Muscle layer of duodenum (tissue), 2 donors: ENCODE data around the gene RIMBP3C.
"Not testable (repeated sequence)": the region's sequence is repeated elsewhere in the genome, so short reads cannot be mapped to it uniquely, and the experiment has no call there.

Experiments
- H3K27ac ChIP-seq: one replicate; pipeline ENCODE4 v1.7.0; 2013; ENCODE audit warnings: mild to moderate bottlenecking, low read length
- H3K27me3 ChIP-seq: one replicate; pipeline ENCODE4 v1.7.0; 2013; ENCODE audit warnings: low read depth, mild to moderate bottlenecking, control low read depth, low read length
- H3K36me3 ChIP-seq, 2 donors: one replicate each; pipeline ENCODE4 v1.7.0; 2013; ENCODE audit warnings: low read length in 2 of 2, control low read depth in 1 of 2, mild to moderate bottlenecking in 1 of 2; ENCODE audit not compliant: insufficient read depth in 2 of 2, control insufficient read depth in 1 of 2
- H3K4me1 ChIP-seq, 2 donors: one replicate each; pipeline ENCODE4 v1.7.0; 2013; ENCODE audit warnings: low read length in 2 of 2, mild to moderate bottlenecking in 2 of 2, control low read depth in 1 of 2, moderate library complexity in 1 of 2; ENCODE audit not compliant: insufficient read depth in 2 of 2, control insufficient read depth in 1 of 2
- H3K4me3 ChIP-seq, 2 donors: one replicate each; pipeline ENCODE4 v1.7.0; 2013; ENCODE audit warnings: low read length in 2 of 2, low read depth in 1 of 2, mild to moderate bottlenecking in 1 of 2
- H3K9me3 ChIP-seq, 2 donors: one replicate each; pipeline ENCODE4 v1.7.0; 2013; ENCODE audit warnings: low read length in 2 of 2, control low read depth in 1 of 2, mild to moderate bottlenecking in 1 of 2; ENCODE audit not compliant: control insufficient read depth in 1 of 2
- donor health status: healthy.

RIMBP3C gene

DNA sequence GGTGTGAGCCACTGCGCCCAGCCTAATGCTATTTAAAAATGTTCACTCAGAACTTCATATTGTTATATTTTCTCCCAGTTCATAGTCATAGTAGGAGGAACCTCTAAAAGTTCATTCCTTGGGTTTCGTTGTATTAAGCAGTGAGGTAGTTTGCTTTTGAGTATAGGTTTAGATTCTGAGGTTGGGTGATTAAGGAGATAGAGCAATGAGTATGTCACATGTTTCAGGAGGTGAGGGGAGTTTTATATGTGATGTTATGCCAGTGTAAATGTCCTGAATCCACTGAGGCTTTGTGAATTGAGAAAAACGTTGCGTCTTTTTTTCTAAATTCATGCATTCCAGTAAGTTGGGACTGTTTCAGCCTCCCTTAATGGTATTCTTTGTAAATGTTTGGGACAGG is 20.4 kb upstream of the RIMBP3C start:
- no peak overlapping the region for H3K27ac ChIP-seq
- H3K4me3 ChIP-seq, result no peak overlapping the region
- no peaks in the 10 kb centered on the region for H3K27me3 ChIP-seq
- peaks cover 15 to 59% of the 10 kb centered on the region in 2 donors for H3K4me1 ChIP-seq
- H3K9me3 ChIP-seq, result no peaks in the 10 kb centered on the region
- peaks cover 0 to 5% of the 10 kb centered on the region in 2 donors for H3K36me3 ChIP-seq

DNA sequence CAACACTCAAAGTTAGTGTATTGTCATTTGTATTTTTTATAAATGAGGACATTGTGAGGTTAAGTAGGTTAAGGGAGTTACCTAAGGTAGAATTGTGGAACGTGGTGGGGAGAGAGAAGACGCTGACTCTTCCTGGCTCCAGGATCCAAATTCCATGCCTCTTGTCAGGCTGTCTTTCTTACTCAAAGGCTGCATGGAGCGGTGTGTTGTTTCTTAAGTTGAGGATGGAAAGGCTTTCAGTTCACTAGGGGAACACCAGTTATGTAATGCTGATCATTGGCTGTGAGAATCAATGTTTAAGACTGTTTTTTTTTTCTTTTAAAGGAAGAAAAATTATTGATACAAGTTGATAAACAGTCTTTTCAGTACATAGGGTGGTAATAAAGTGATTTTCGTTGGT is 19.1 kb upstream of the RIMBP3C start:
- no peaks in the 10 kb centered on the region for H3K27me3 ChIP-seq
- H3K9me3 ChIP-seq, result no peaks in the 10 kb centered on the region
- H3K36me3 ChIP-seq, result peaks cover 0 to 5% of the 10 kb centered on the region in 2 donors
- peaks cover 15 to 59% of the 10 kb centered on the region in 2 donors for H3K4me1 ChIP-seq
- no peak overlapping the region for H3K4me3 ChIP-seq
- no peak overlapping the region for H3K27ac ChIP-seq

DNA sequence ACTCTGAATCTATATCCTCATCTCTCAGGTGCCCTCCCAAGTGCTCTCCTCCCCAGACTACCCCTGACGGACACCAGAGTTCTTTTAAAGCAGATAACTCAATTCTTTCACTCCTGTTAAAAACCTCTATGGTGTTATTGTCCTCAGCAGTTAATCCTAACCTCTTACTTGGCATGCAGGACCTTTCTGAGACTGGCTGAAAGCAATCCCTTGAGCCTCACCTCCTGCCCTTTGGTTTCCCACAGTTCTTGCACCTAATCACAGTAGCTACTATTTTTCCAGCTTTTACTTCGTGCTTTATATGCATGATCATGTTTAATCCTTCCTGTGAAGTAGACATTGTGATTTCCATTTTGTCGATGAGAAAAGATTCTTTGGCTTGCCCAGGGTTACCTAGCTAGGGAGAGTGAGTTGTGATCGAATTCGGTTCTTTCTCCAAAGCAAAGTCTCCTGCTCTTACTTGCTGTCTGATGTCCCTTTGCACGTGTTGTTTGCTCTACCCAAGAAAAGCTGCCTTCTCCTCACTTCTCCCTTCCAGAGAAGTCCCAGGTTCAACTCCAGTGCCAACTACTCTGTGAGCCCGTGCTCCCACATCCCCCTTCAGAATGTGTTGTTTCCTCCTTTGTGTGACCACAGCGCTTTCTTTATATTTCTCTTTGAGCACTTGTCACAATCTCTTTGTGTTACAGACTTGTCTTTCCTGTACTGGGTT is 18.4 kb upstream of the RIMBP3C start:
- Histone ChIP-seq H3K27me3 (no peaks in the 10 kb centered on the region), H3K36me3 (peaks cover 0 to 5% of the 10 kb centered on the region in 2 donors), H3K4me3 (peak overlapping the region; percentile 31 to 88), H3K27ac (no peak overlapping the region), H3K9me3 (no peaks in the 10 kb centered on the region), H3K4me1 (peaks cover 15 to 59% of the 10 kb centered on the region in 2 donors)

DNA sequence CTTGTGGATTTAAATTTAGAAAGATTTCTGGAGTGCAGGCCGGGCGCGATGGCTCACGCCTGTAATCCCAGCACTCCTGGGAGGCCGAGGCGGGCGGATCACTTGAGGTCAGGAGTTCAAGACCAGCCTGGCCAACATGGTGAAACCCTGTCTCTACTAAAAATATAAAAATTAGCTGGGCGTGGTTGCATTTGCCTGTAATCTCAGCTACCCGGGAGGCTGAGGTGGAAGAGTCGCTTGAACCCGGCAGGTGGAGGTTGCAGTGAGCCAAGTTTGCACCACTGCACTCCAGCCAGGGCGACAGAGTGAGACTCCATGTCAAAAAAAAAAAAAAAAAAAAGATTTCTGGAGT is 17.8 kb upstream of the RIMBP3C start:
- not testable (repeated sequence) for H3K36me3 ChIP-seq, H3K27me3 ChIP-seq, H3K9me3 ChIP-seq
- peak overlapping the region; percentile 94 for H3K27ac ChIP-seq
- peak overlapping the region; percentile 88 to 92 for H3K4me3 ChIP-seq
- H3K4me1 ChIP-seq, result peaks cover 11 to 54% of the 10 kb centered on the region in 2 donors

DNA sequence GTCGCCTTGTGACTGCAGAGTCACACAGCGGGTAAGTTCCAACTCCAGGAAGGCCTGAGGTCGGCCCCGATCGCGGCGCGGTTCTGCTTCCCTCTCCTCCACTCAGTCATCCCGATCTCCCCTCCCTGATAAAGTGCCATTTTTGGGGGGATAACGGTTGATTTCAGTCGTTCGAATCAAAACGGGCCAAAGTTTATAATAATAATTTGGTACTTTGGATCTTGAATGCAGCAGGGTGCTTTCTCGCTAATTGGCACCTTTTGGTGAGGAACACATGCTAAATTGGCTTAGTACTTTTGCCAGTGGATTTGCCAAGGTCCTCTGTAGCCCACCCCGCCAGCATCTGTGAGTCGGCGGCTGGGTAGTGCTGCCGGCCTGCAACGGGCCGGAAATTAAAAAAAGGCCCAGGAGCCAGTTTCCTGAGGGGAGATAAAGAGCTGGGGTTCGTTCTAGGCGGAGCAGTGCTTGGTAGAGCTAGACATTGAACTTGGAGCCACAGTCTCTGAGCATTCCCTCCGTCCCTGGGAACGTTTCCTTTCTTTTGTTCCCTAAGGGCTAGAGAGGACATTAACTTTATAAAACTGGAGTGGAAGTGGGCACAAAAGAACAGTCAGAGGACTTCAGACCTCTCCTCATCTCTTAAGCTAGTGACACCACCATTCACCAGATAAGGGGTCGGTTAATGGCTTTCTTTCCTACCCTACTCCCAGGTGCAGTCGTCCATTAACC is 17.2 kb upstream of the RIMBP3C start:
- Histone ChIP-seq H3K27me3 (no peaks in the 10 kb centered on the region), H3K4me1 (peaks cover 9 to 48% of the 10 kb centered on the region in 2 donors), H3K4me3 (peak overlapping the region; percentile 88 to 92), H3K36me3 (peaks cover 0 to 5% of the 10 kb centered on the region in 2 donors), H3K27ac (peak overlapping the region; percentile 94), H3K9me3 (no peaks in the 10 kb centered on the region)

DNA sequence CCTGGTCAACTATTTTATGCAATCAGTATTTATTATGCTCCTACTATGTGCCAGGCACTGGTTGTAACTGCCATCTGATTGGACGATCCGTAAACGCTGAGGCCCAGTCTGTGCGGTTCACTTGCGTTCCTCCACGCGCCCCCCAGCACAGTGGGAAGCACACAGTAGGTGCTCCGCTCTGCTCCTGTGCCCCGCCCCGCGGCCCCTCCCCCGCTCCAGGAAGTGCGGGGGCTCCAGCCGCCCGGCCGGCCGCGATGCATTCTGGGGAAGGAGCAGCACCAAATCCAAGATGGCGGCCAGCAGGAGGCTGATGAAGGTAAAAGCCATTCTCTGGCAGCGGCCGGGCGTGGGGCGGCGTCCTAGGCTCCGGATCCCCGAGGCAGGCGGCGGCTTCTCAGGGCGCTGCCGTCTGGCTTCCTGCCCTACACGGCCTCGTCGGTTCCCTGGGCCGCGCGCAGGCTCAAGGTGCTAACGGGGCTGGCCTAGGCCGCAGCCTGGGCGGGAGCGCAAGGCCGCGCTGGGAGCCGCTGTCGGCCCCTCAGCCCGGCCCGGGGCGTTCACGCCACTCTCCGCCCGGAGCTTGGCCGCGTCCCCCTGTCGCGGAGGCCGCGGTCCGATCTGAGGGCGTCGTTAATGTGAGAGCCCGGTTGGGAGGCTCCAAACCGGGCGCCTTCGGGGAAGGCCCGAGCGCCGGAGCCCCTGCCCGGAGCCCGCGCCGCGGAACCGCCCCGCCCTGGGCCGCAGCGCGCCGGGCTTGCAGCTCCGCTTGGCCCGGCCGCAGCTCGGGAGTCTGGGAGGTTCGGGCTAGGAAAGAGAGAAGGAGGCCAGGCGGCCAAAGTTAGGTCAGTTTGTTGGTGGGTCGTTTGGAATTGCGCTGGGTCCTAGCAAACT is 16.4 kb upstream of the RIMBP3C start, which contains the start of gene UBE2L3:
TSS of gene UBE2L3 (plus strand) at position 259 of the 891 bp plus-strand sequence. CDS start at position 290, 31 bp downstream.
- Histone ChIP-seq H3K4me1 (peaks cover 9 to 40% of the 10 kb centered on the region in 2 donors), H3K27ac (peak within 1 kb of the TSS; percentile 94), H3K36me3 (peaks cover 0 to 5% of the 10 kb centered on the region in 2 donors), H3K4me3 (peak within 1 kb of the TSS; percentile 88 to 92), H3K9me3 (no peaks in the 10 kb centered on the region), H3K27me3 (no peaks in the 10 kb centered on the region)

DNA sequence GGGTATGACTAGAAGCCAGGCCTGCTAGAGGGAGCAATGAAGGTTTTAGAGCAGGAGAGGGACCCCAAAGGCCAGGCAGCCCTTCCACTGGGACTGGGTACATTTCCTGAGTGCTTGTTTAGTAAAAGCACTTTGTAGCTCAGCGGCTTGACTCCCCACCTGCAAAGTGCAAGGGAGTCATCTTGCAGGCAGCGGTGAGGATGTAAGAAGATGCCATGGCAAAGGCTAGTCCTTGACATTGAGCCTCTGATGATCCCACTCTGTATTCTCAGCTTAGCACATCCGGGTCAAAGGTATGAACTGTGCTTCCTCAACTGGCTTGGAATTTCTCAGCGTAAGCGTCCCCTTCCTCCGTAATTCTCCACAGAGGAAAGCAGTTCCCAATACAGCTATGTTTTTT is 13.2 kb upstream of the RIMBP3C start:
- Histone ChIP-seq H3K4me3 (no peak overlapping the region), H3K27ac (no peak overlapping the region), H3K4me1 (peaks cover 1 to 13% of the 10 kb centered on the region in 2 donors), H3K9me3 (no peaks in the 10 kb centered on the region), H3K36me3 (peaks cover 0 to 5% of the 10 kb centered on the region in 2 donors), H3K27me3 (no peaks in the 10 kb centered on the region)

DNA sequence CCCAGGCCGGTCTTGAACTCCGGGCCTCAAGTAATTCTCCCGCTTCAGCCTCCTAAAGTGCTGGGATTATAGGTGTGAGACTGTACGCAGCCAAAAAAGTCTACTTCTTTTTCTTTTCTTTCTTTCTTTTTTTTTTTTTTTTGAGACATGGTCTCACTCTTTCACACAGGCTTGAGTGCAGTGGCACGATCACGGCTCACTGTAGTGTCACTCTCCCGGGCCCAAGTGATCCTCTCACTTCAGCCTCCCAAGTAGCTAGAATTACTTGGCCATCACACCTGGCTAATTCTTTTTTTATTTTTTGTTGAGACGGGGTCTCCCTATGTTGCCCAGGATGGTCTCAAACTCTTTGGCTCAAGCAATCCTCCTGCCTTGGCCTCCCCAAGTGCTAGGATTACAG is 12.7 kb upstream of the RIMBP3C start:
- no peak overlapping the region for H3K4me3 ChIP-seq
- H3K4me1 ChIP-seq, result peaks cover 0 to 8% of the 10 kb centered on the region in 2 donors
- H3K9me3 ChIP-seq, result no peaks in the 10 kb centered on the region
- no peak overlapping the region for H3K27ac ChIP-seq
- peaks cover 0 to 5% of the 10 kb centered on the region in 2 donors for H3K36me3 ChIP-seq
- no peaks in the 10 kb centered on the region for H3K27me3 ChIP-seq

DNA sequence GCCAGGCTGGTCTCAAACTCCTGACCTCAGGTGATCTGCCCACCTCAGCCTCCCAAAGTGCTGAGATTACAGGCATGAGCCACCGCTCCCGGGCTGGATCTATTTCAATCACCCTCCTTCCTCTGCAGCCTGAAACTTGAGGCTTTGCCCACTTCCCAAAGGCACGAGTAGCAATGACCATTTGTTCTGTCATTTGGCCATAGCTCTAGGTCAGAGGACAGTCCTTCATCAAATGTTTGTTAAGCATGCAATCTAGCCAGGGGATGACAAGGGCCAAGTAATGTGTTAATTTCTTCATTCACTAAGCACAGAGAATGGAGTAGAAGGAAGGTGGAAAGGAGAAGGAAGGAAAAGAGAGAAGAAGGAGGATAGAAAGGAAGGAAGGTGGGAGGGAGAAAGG is 9.4 kb upstream of the RIMBP3C start:
- not testable (repeated sequence) for H3K27ac ChIP-seq, H3K4me3 ChIP-seq, H3K9me3 ChIP-seq, H3K4me1 ChIP-seq, H3K27me3 ChIP-seq, H3K36me3 ChIP-seq

DNA sequence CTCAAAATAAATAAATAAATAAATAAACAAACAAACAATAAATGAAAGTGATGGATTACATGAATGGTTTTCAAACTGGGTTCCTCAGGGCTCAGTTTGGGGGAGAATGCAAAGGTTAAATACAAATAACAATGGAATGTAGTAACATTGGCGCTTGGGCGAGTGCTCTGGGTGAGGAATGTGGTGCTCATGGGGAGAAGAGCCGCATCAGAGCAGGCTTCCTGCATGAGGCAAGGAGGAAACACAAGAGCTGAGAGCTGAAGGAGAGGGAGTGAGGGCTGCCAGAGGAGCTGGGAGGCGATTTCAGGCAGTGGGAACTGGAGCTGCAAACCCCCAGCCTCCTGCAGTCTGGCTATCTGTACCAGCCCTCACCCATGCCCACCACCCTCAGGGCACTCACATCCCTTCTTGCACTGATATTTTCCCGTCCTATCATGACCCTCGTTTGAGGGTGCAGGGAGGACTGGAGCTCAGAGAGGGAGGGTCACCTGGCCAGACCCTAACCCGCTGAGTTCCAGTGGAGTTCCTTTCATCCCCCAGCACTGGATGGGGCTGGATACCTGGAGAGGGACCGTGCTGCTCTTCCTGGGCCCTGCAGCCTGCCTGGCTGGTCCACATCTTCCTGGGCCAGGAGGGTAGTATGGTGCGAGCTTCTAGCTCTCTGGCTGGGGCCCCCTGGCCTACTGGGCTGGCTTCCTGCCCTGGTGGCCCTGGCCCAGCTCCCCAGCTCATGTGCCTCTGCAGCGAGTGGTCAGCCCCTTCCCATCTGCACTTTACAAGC is 8.3 kb upstream of the RIMBP3C start:
- not testable (repeated sequence) for H3K27me3 ChIP-seq, H3K4me1 ChIP-seq, H3K4me3 ChIP-seq, H3K9me3 ChIP-seq, H3K27ac ChIP-seq, H3K36me3 ChIP-seq
